DOHH2 (cell line): ENCODE data around the gene CEBPE.

Source experiments
- H3F3A ChIP-seq: fragments of 200-600 bp; sonication (generic), shearing (Covaris generic); 2 replicates; pipeline ENCODE4 v1.6.0; 2016; ENCODE audit warnings: antibody characterized with exemption, mild to moderate bottlenecking; ENCODE audit not compliant: control insufficient read depth, insufficient read depth
- H3K27ac ChIP-seq: fragments of 200-600 bp; sonication (generic); 2 replicates; pipeline ENCODE4 v1.5.1; 2014; ENCODE audit warnings: low read depth, mild to moderate bottlenecking, low read length, moderate library complexity
- H3K27me3 ChIP-seq: fragments of 200-600 bp; sonication (generic); 2 replicates; pipeline ENCODE4 v1.6.1; 2014; ENCODE audit warnings: mild to moderate bottlenecking, low read length, mixed read lengths; ENCODE audit not compliant: control insufficient read depth
- H3K36me3 ChIP-seq: fragments of 200-600 bp; sonication (generic); 2 replicates; pipeline ENCODE4 v1.6.1; 2014; ENCODE audit warnings: mild to moderate bottlenecking, low read length, moderate library complexity, mixed read lengths; ENCODE audit not compliant: control insufficient read depth
- H3K4me1 ChIP-seq: fragments of 200-600 bp; sonication (generic); 2 replicates; pipeline ENCODE4 v1.6.1; 2014; ENCODE audit warnings: mild to moderate bottlenecking, low read length, mixed read lengths; ENCODE audit not compliant: control insufficient read depth
- H3K4me2 ChIP-seq: fragments of 200-600 bp; sonication (generic); 2 replicates; pipeline ENCODE4 v1.6.0; 2014; ENCODE audit warnings: mild to moderate bottlenecking, low read length, moderate library complexity
- H3K4me3 ChIP-seq: fragments of 200-600 bp; sonication (generic); 2 replicates; pipeline ENCODE4 v1.5.1; 2014; ENCODE audit warnings: mild to moderate bottlenecking, low read length, mixed read lengths
- H3K79me2 ChIP-seq: fragments of 200-600 bp; sonication (generic); 2 replicates; pipeline ENCODE4 v1.6.1; 2014; ENCODE audit warnings: mild to moderate bottlenecking, low read length, mixed read lengths; ENCODE audit not compliant: control insufficient read depth
- H3K9me2 ChIP-seq: fragments of 200-600 bp; sonication (generic); replicated peaks from 2 replicates; pipeline ENCODE4 v1.6.1; 2014; ENCODE audit warnings: mild to moderate bottlenecking, low read length, mixed read lengths; ENCODE audit not compliant: control insufficient read depth
- H3K9me3 ChIP-seq: fragments of 200-600 bp; sonication (generic); 2 replicates; pipeline ENCODE4 v1.6.1; 2014; ENCODE audit warnings: antibody characterized with exemption, low read length, mixed read lengths; ENCODE audit not compliant: control insufficient read depth, insufficient read depth
- H4K20me1 ChIP-seq: fragments of 200-600 bp; sonication (generic); 2 replicates; pipeline ENCODE4 v1.6.0; 2014; ENCODE audit warnings: low read depth, mild to moderate bottlenecking, antibody characterized with exemption, low read length, moderate library complexity; ENCODE audit not compliant: control insufficient read depth, insufficient read depth
- CTCF ChIP-seq: fragments of 200-600 bp; sonication (generic); IDR thresholded peaks from one replicate; pipeline ENCODE4 v1.5.1; 2014; ENCODE audit warnings: antibody characterized with exemption, mild to moderate bottlenecking, low read depth, low read length; ENCODE audit not compliant: poor library complexity, severe bottlenecking
- EZH2phosphoT487 ChIP-seq: fragments of 200-600 bp; sonication (generic); IDR thresholded peaks from 2 replicates; pipeline ENCODE4 v1.6.1; 2017; ENCODE audit warnings: borderline replicate concordance, mild to moderate bottlenecking, antibody characterized with exemption, low read length, moderate library complexity, mixed read lengths

The CEBPE gene

GRCh38 chr14:23106747-23107045 is 12.4 kb downstream of the CEBPE start:
- Histone ChIP-seq H3K9me3 (no peaks in the 10 kb centered on the region), H3K4me3 (no peak overlapping the region), H3K9me2 (no peaks in the 10 kb centered on the region), H3K27ac (no peak overlapping the region), H3K79me2 (no peaks in the 10 kb centered on the region), H3K36me3 (no peaks in the 10 kb centered on the region), H3K27me3 (peaks cover 13% of the 10 kb centered on the region), H3K4me1 (peaks cover 12% of the 10 kb centered on the region), H3K4me2 (no peak overlapping the region), H4K20me1 (no peaks in the 10 kb centered on the region), H3F3A (no peaks in the 10 kb centered on the region)
- TF ChIP-seq EZH2phosphoT487 (no peak), CTCF (no peak)

GRCh38 chr14:23105348-23105824 is 13.7 kb downstream of the CEBPE start:
- TF ChIP-seq EZH2phosphoT487 (no peak), CTCF (no peak)
- H3K9me2 ChIP-seq = no peaks in the 10 kb centered on the region
- no peak overlapping the region for H3K4me3 ChIP-seq
- peaks cover 4% of the 10 kb centered on the region for H3K27me3 ChIP-seq
- H3K4me2 ChIP-seq = no peak overlapping the region
- H3K9me3 ChIP-seq = no peaks in the 10 kb centered on the region
- H4K20me1 ChIP-seq = no peaks in the 10 kb centered on the region
- H3F3A ChIP-seq = no peaks in the 10 kb centered on the region
- peaks cover 12% of the 10 kb centered on the region for H3K4me1 ChIP-seq
- H3K27ac ChIP-seq = no peak overlapping the region
- no peaks in the 10 kb centered on the region for H3K36me3 ChIP-seq
- H3K79me2 ChIP-seq = no peaks in the 10 kb centered on the region

- Histone ChIP-seq H3K27me3 (no peaks in the 10 kb centered on the region; the same call in 1 of the 2 replicates), H3F3A (no peaks in the 10 kb centered on the region), H4K20me1 (no peaks in the 10 kb centered on the region), H3K4me2 (no peak within 1 kb of the TSS), H3K4me1 (peaks cover 12% of the 10 kb centered on the region), H3K9me3 (no peaks in the 10 kb centered on the region), H3K27ac (no peak within 1 kb of the TSS), H3K36me3 (no peaks in the 10 kb centered on the region), H3K79me2 (no peaks in the 10 kb centered on the region), H3K9me2 (no peaks in the 10 kb centered on the region), H3K4me3 (no peak within 1 kb of the TSS)
- no peak for TF ChIP-seq CTCF
- no peak for TF ChIP-seq EZH2phosphoT487
Observed at GRCh38 chr14:23104591-23105347, 14.3 kb downstream of the CEBPE start, which contains the start of gene CIROP. TSS of gene CIROP (minus strand) at chr14:23104989. CDS start at chr14:23104920, 69 bp downstream.
